ENCODE measurements around the gene MSL2. TPM values are rescaled to one million over a fixed set of nuclear protein-coding genes. Genes with fewer than 3 reads are reported as not detected.

MSL2 gene
- total RNA-seq, 4 donors from 2014 or later = 18.2 to 34.3 (median 27.8) TPM

DNA sequence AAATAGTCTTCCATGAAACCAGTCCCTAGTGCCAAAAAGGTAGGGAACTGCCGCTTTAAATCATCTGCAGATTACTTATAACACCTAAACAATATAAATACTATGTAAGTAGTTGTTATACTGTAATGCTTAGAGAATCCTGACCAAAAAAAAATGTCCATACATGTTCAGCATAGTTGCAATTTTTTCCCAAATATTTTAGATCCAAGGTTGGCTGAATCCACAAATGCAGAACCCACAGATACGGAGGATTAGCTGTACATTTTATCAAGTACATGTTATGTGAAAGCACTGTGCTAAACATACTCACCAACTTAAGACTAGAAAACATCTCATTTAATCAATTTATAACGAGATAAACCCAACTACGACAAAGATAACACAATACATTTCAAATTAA is 9.3 kb downstream of the MSL2 start:
- WGBS, 2 donors (ENCODE audit: low coverage in 1 of 2) = 66 to 67% methylated on average over 4 of the region's 4 CpGs
- no peak overlapping the region for H3K27ac ChIP-seq
- no peaks in the 10 kb centered on the region for H3K27me3 ChIP-seq
- TF ChIP-seq POLR2AphosphoS5 (IDR thresholded peaks at IDR 0.05) = no peak
- TF ChIP-seq POLR2A (IDR thresholded peaks at IDR 0.05) = no peak
- no peak for TF ChIP-seq EP300 (IDR thresholded peaks at IDR 0.05)
- TF ChIP-seq CTCF (IDR thresholded peaks at IDR 0.05) = no peak
- H3K36me3 ChIP-seq = no peaks in the 10 kb centered on the region
- ATAC-seq = no peak
- H3K4me3 ChIP-seq = no peak overlapping the region
- no peaks in the 10 kb centered on the region for H3K9me3 ChIP-seq
- peaks cover 0 to 100% (median 37%) of the 10 kb centered on the region in 3 donors for H3K4me1 ChIP-seq

GRCh38 chr3:136186344-136186743 is 9.8 kb downstream of the MSL2 start:
- no peak for ATAC-seq
- H3K4me1 ChIP-seq = peaks cover 0 to 100% (median 32%) of the 10 kb centered on the region in 3 donors
- no peak overlapping the region for H3K4me3 ChIP-seq

DNA sequence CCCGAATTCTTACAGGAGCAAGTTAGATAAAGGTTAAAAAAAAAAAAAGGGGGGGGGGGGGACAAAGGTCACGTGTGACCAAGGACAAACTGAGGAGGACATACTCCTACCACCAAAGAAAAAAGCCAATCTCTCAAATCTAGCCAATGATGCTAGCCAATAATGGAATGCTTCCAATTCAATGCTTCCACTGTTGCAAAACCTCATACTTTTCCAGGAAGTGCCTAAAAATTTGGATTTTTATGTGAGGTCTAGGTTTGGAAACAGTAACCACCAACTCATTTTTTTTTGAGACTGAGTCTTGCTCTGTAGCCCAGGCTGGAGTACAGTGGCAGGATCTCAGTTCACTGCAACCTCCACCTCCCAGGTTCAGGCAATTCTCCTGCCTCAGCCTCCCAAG is 11.4 kb downstream of the MSL2 start:
- Histone ChIP-seq H3K4me1 (peaks cover 0 to 97% (median 18%) of the 10 kb centered on the region in 3 donors), H3K9me3 (no peaks in the 10 kb centered on the region), H3K27me3 (no peaks in the 10 kb centered on the region), H3K27ac (no peak overlapping the region), H3K4me3 (no peak overlapping the region), H3K36me3 (no peaks in the 10 kb centered on the region)
- WGBS, 2 donors (ENCODE audit: low coverage in 1 of 2) = 69 to 75% methylated on average over 2 of the region's 2 CpGs
- peak; percentile 35 for TF ChIP-seq POLR2AphosphoS5 (IDR thresholded peaks at IDR 0.05)
- no peak for TF ChIP-seq CTCF (IDR thresholded peaks at IDR 0.05)
- peak; percentile 73 for ATAC-seq

More at GRCh38 chr3:136186344-136186743, 9.8 kb downstream of the MSL2 start:
- Histone ChIP-seq H3K36me3 (no peaks in the 10 kb centered on the region), H3K9me3 (no peaks in the 10 kb centered on the region), H3K27ac (no peak overlapping the region), H3K27me3 (no peaks in the 10 kb centered on the region)
- WGBS, 2 donors (ENCODE audit: low coverage in 1 of 2) = 46 to 70% methylated on average over 2 to 3 of the region's 3 CpGs
- TF ChIP-seq POLR2AphosphoS5 (IDR thresholded peaks at IDR 0.05) = no peak
- no peak for TF ChIP-seq POLR2A (IDR thresholded peaks at IDR 0.05)
- TF ChIP-seq EP300 (IDR thresholded peaks at IDR 0.05) = no peak
- TF ChIP-seq CTCF (IDR thresholded peaks at IDR 0.05) = no peak

- peaks cover 0 to 91% (median 5%) of the 10 kb centered on the region in 3 donors for H3K4me1 ChIP-seq
- no peak overlapping the region for H3K4me3 ChIP-seq
- H3K36me3 ChIP-seq = no peaks in the 10 kb centered on the region
Measured at GRCh38 chr3:136181741-136182140, 14.4 kb downstream of the MSL2 start.

More at GRCh38 chr3:136181741-136182140, 14.4 kb downstream of the MSL2 start:
- 86 to 93% methylated on average over 1 to 4 of the region's 8 CpGs for WGBS, 2 donors (ENCODE audit: low coverage in 1 of 2)
- no peak for ATAC-seq
- Histone ChIP-seq H3K27me3 (no peaks in the 10 kb centered on the region), H3K9me3 (no peaks in the 10 kb centered on the region), H3K27ac (no peak overlapping the region)
- TF ChIP-seq POLR2AphosphoS5 (IDR thresholded peaks at IDR 0.05) (no peak), EP300 (IDR thresholded peaks at IDR 0.05) (no peak), POLR2A (IDR thresholded peaks at IDR 0.05) (no peak), CTCF (IDR thresholded peaks at IDR 0.05) (no peak)
